GM12891 (cell line): ENCODE measurements around the gene ZNF418.

Experiments used
- POLR2A ChIP-seq: IDR thresholded peaks from 2 replicates; pipeline ENCODE4 v1.6.1; 2011; ENCODE audit warnings: low read depth, low read length, control low read depth
- POLR2AphosphoS5 ChIP-seq: IDR thresholded peaks from 2 replicates; pipeline ENCODE4 v1.6.1; 2011; ENCODE audit warnings: low read depth, low read length, control low read depth

DNA sequence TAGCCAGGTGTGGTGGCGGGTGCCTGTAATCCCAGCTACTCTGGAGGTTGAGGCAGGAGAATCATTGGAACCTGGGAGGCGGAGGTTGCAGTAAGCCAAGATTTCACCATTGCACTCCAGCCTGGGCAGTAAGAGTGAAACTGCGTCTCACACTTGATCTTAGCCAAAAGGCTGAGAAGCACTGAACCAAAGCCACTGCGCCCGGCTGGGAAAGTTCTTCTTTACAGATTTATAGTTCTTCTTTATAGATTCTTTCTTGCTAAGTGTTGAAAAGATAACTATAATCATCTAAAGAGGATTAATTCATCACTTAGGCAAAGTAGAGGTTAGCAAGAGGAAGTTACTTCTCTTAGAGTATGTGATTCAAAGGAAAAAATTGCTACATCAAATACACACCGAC lies 29.9 kb downstream of the ZNF418 start:
- no peak for TF ChIP-seq POLR2A
- no peak for TF ChIP-seq POLR2AphosphoS5
